Muscle layer of colon (tissue), 2 donors: ENCODE results near the gene LRFN4.

ENCODE experiments used
- H3K27ac ChIP-seq: one replicate; pipeline ENCODE4 v1.7.0; 2013; ENCODE audit warnings: low read depth, mild to moderate bottlenecking, low read length, moderate library complexity
- H3K27me3 ChIP-seq, 2 donors: one replicate each; pipeline ENCODE4 v1.7.0; 2013; ENCODE audit warnings: low read length in 2 of 2, mild to moderate bottlenecking in 2 of 2; ENCODE audit not compliant: insufficient read depth in 2 of 2, control insufficient read depth in 1 of 2
- H3K36me3 ChIP-seq: one replicate; pipeline ENCODE4 v1.7.0; 2013; ENCODE audit warnings: mild to moderate bottlenecking, low read length; ENCODE audit not compliant: insufficient read depth
- H3K4me1 ChIP-seq: one replicate; pipeline ENCODE4 v1.7.0; 2013; ENCODE audit warnings: mild to moderate bottlenecking, low read length; ENCODE audit not compliant: insufficient read depth
- H3K4me3 ChIP-seq, 2 donors: one replicate each; pipeline ENCODE4 v1.7.0; 2013; ENCODE audit warnings: low read length in 2 of 2, low read depth in 1 of 2, mild to moderate bottlenecking in 1 of 2, moderate library complexity in 1 of 2
- H3K9ac ChIP-seq: one replicate; pipeline ENCODE4 v1.7.0; 2013; ENCODE audit warnings: low read length
- H3K9me3 ChIP-seq: one replicate; pipeline ENCODE4 v1.7.0; 2013; ENCODE audit warnings: mild to moderate bottlenecking, low read length
- donor health status: abdominal sarcoma.
- donor health status: Adenocarcinoma of cecum.

Gene LRFN4

DNA sequence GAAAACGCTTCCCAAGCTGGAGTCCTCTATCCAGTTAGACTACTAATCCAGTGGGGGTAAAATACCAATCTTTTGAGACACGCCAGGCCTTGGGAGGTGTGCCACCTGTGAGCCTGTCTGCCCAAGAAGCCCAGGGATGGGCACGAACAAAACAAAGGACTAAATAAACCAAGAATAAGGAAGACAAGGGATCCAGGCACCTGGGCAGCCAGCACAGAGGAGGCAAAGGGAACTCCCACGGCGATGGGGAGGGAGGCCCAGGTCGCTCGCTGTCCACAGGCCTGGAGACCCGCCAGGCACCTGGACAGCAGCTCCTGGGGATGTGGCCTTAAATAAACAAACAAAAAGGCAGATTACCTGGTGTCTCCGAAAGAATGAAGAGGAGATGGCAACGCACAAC is 31.4 kb downstream of the LRFN4 start:
- no peaks in the 10 kb centered on the region for H3K36me3 ChIP-seq
- no peaks in the 10 kb centered on the region for H3K27me3 ChIP-seq
- no peak overlapping the region for H3K4me3 ChIP-seq
- no peaks in the 10 kb centered on the region for H3K9me3 ChIP-seq
- no peak overlapping the region for H3K27ac ChIP-seq
- H3K9ac ChIP-seq, result no peak overlapping the region
- H3K4me1 ChIP-seq, result peaks cover 2% of the 10 kb centered on the region

DNA sequence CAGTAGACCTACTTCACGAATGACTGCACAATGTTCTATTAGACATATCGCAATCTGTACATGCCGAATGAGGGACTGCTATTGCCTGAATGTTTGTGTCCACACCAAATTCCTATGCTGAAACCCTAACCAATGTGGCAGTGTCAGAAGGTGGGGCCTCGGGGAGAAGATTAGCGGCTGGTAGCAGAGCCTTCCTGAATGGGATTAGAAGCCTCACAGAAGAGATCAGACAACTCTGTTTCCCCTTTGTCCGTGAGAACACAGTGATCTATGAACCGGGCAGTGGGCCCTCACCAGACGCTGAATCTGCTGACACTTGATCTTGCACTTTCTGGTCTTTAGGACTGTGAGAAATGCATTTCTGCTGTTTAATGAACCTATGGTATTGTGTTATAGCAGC is 33.1 kb downstream of the LRFN4 start:
- no peak overlapping the region for H3K9ac ChIP-seq
- no peaks in the 10 kb centered on the region for H3K4me1 ChIP-seq
- H3K27ac ChIP-seq, result no peak overlapping the region
- H3K36me3 ChIP-seq, result no peaks in the 10 kb centered on the region
- H3K9me3 ChIP-seq, result no peaks in the 10 kb centered on the region
- H3K27me3 ChIP-seq, result no peaks in the 10 kb centered on the region
- H3K4me3 ChIP-seq, result no peak overlapping the region

DNA sequence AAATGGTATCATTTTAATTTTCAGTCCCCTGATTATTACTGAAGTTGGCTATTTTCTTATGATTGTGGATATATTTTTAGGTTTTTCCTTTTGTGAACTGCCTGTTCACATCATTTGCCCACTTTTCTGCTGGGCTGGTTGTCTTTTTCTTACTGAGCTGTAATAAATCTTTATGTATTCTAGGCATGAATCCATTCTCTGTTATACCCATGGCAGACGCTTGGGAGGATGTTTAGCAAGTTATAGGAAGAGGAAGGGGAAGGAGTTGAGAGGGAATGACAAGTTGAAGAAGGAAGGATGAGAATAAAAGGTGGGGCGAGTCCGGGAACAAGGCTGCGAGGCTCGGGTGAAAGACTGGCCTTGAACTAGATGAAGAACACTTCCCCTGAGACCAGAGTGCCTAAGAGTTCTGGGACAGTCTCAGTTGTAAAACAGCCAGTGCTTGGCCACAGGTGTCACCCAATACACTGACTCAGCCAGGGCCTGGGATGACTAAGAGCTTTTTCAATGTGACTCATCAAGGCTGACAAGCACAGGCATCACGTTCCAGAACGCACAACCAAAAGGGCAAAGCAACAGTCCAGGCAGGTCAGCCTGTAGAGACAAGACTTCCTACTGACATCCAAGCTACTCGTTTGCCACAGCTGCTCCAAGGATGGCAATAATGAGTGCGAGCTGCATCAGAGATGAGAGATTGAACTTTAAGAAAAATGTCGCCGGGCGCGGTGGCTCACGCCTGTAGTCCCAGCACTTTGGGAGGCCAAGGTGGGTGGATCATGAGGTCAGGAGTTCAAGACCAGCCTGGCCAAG is 35.2 kb downstream of the LRFN4 start:
- Histone ChIP-seq H3K9me3 (no peaks in the 10 kb centered on the region), H3K27ac (no peak overlapping the region), H3K4me3 (no peak overlapping the region), H3K36me3 (no peaks in the 10 kb centered on the region), H3K4me1 (no peaks in the 10 kb centered on the region), H3K27me3 (no peaks in the 10 kb centered on the region), H3K9ac (no peak overlapping the region)

DNA sequence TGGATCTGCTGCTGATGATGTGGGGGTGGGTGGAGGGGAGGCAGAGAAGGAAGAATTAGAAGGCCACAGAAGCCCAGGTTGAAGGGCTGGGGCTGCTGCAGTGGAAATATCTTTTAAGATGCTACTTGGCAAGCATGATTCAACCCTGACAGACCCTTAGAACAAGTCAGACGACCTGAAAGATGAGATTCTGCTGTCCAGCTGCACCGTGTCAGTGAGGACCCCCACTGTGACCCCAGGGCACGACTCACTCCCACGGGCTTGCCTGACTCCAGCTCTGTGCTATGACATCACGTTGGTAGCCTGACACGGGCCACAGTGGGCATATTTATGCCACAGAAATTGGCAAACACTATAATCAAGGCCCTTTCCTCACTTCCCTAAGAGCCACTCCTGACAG is 36.0 kb downstream of the LRFN4 start:
- Histone ChIP-seq H3K36me3 (no peaks in the 10 kb centered on the region), H3K27me3 (no peaks in the 10 kb centered on the region), H3K27ac (no peak overlapping the region), H3K9ac (no peak overlapping the region), H3K4me3 (no peak overlapping the region), H3K9me3 (no peaks in the 10 kb centered on the region), H3K4me1 (no peaks in the 10 kb centered on the region)

DNA sequence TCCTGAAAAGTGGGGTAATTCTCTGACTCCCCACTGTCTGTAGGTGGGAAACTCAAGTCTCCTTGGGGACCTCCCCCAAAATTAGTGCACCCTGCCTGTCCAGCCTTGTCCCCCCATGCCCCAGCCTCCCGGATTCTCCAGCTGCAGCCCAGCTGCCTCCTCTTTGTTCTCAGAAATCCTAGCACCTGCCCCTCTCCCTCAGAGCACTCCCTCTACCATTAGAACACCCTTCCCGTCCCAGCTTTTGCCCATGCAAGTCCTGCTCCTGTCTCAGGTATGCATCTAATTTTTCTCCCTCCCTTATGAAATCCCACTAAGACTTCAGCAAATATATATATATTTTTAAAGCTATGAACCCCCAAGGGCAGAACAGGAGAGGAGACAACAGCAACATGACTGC is 37.3 kb downstream of the LRFN4 start:
- Histone ChIP-seq H3K9ac (no peak overlapping the region), H3K36me3 (no peaks in the 10 kb centered on the region), H3K4me3 (no peak overlapping the region), H3K4me1 (no peaks in the 10 kb centered on the region), H3K9me3 (no peaks in the 10 kb centered on the region), H3K27ac (no peak overlapping the region), H3K27me3 (no peaks in the 10 kb centered on the region)

DNA sequence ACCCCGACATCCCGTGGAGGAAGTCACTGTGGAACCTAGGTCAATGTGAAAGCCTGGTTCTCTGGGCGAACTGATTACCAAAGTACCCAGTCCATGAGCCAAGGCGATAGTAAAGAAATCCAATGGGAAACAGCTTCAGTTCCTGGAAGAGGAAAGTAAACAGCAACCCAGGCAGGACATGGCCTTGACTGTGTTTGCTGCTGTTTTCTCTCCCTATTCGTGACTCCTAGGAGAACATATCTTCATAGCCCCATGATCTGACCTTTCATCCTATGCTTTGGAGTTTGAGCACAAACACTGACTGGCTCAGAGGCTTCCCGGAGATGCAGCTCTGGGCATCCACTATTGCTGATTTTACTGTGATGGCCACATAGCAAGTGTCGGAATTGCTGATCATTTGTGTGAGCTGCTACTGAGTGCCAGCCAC is 45.1 kb downstream of the LRFN4 start:
- H3K9me3 ChIP-seq, result no peaks in the 10 kb centered on the region
- no peaks in the 10 kb centered on the region for H3K36me3 ChIP-seq
- H3K9ac ChIP-seq, result no peak overlapping the region
- H3K27me3 ChIP-seq, result no peaks in the 10 kb centered on the region
- no peaks in the 10 kb centered on the region for H3K4me1 ChIP-seq
- H3K27ac ChIP-seq, result no peak overlapping the region
- no peak overlapping the region for H3K4me3 ChIP-seq

DNA sequence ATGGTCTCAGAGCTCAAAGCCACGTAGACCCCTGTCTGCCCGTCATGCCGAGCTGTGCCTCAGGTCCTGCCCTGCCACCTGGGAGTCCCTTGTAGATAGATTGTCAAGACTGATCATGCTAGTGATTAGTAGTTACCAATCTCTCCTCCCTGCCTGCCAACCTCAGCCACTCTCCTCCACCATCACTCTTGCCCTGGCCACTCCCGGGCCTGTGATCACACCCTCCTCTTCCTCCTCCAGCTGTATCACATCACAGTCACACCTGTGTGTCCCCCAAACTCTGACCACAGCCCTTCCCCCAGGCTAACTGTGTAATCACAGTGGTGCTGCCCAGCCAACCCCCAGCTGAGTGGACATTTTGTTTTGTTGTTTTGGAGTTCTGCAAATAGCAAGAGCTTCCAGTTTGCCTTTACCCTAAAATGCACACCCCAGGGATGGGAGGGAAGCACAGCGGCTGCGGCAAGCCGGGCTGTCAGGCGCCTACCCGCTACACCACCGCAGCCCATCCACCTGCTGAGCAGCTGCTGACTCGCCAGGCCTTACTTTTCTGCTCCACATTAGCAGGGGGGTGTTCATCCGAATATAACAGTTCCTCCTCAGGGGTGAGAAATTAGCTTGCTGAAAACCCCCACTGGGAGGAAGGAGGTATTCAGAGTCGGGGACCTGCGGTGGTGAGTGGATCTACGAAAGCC is 45.8 kb downstream of the LRFN4 start:
- H3K27ac ChIP-seq, result no peak overlapping the region
- H3K9ac ChIP-seq, result no peak overlapping the region
- H3K4me1 ChIP-seq, result no peaks in the 10 kb centered on the region
- H3K9me3 ChIP-seq, result no peaks in the 10 kb centered on the region
- H3K27me3 ChIP-seq, result no peaks in the 10 kb centered on the region
- no peaks in the 10 kb centered on the region for H3K36me3 ChIP-seq
- no peak overlapping the region for H3K4me3 ChIP-seq

DNA sequence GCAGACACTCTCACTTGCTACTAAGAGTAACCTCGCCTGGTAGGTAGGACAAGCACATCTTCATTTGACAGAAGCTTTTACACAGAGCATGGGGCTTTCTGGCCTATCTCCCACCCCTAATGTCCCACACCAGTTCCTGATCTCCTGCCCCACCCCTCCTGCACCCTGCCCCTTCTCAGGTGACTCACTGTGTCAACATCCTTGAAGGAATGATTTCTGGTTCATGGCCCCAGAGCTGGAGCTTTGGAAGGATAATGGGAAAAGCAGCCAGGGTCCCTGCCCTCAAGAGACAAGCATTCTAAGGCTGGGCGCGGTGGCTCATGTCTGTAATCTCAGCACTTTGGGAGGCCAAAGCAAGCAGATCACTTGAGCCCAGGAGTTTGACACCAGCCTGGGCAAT is 47.2 kb downstream of the LRFN4 start:
- no peak overlapping the region for H3K4me3 ChIP-seq
- no peak overlapping the region for H3K9ac ChIP-seq
- no peaks in the 10 kb centered on the region for H3K9me3 ChIP-seq
- H3K27me3 ChIP-seq, result no peaks in the 10 kb centered on the region
- no peaks in the 10 kb centered on the region for H3K4me1 ChIP-seq
- no peaks in the 10 kb centered on the region for H3K36me3 ChIP-seq
- H3K27ac ChIP-seq, result no peak overlapping the region

DNA sequence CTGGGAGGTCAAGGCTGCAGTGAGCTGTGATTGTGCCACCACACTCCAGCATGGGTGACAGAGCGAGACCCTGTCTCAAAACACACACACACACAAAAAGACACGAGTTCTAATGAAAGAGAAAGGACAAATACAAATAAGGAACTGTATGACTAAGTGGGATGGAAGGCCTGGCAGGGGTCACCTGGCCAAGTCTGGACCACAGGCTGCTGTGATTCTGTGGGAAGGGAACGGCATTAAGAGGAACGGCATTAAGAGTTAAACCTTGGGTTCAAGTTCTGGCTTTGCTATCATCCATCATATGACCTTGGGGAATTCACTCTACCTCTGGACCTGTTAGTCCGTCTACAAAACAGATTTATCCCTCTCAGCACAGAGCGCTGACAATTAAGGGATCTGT is 47.7 kb downstream of the LRFN4 start:
- no peak overlapping the region for H3K27ac ChIP-seq
- no peak overlapping the region for H3K9ac ChIP-seq
- no peaks in the 10 kb centered on the region for H3K4me1 ChIP-seq
- H3K36me3 ChIP-seq, result no peaks in the 10 kb centered on the region
- no peaks in the 10 kb centered on the region for H3K27me3 ChIP-seq
- H3K9me3 ChIP-seq, result no peaks in the 10 kb centered on the region
- H3K4me3 ChIP-seq, result no peak overlapping the region

DNA sequence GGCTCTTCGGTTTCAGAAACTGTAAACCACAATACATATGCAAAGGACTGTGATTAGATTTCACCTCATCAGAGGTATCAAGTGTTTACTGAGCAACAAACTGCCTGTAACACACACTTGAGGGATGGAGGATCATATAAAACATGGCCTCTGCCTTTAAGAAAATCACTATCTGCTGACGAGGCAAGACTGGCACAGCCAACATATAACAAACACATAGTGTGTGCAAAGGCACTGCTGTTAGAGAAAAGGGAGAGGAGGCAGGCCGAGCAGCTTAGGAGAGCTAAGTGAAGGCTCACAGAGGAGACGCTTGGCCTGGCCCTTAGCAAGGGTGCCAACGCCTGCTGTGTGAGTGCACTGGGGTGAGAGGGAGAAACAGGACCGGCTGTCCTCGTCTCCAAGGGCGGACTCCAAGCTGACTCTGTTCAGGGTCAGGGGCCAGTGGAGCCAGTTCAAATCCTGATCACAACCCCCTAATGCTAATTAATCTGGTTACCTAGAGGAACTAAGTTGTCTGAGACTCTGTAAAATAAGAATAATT is 48.2 kb downstream of the LRFN4 start:
- Histone ChIP-seq H3K36me3 (no peaks in the 10 kb centered on the region), H3K4me1 (no peaks in the 10 kb centered on the region), H3K9ac (no peak overlapping the region), H3K27me3 (no peaks in the 10 kb centered on the region), H3K9me3 (no peaks in the 10 kb centered on the region), H3K4me3 (no peak overlapping the region), H3K27ac (no peak overlapping the region)

DNA sequence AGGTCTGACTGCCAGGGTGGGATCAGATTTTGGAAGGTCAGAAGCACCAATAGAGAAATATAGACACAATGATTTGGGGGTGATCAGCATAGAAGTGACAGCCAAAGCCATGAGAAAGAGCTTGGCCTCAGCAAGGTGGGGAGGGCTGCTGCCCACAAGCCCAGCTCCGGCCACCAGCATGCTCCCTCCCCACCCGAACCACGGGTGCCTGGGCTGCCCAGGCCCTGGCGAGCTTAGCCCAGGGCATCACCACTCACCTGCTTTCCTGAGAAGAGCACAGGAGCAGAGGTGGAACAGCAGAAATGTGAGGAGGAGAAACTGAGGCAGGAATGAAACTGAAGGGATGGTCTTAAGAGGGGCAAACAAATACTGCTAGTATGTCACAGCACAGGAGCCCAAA is 48.8 kb downstream of the LRFN4 start:
- Histone ChIP-seq H3K27me3 (no peaks in the 10 kb centered on the region), H3K4me3 (no peak overlapping the region), H3K9me3 (no peaks in the 10 kb centered on the region), H3K27ac (no peak overlapping the region), H3K36me3 (no peaks in the 10 kb centered on the region), H3K4me1 (no peaks in the 10 kb centered on the region), H3K9ac (no peak overlapping the region)
